Measurements from ENCODE around the gene MYMK.

DNA sequence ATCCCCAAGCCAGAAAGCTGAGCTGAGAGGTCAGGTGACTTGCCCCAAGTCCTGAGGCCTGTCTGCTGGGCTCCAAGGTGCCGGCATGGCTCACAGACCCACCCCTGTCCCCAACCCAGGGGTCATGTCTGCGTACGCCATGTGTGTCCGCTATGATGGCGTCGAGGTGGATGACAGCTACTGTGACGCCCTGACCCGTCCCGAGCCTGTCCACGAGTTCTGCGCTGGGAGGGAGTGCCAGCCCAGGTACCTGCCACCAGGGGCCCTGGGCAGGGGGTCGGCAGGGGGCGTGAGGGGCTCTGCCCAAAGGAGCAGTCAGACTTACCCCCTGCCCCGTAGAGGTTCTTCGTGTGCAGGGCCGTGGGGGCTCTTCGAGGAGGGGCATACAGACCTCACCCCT, 42.1 kb upstream of the MYMK start:
- TF ChIP-seq, protein P1, sequence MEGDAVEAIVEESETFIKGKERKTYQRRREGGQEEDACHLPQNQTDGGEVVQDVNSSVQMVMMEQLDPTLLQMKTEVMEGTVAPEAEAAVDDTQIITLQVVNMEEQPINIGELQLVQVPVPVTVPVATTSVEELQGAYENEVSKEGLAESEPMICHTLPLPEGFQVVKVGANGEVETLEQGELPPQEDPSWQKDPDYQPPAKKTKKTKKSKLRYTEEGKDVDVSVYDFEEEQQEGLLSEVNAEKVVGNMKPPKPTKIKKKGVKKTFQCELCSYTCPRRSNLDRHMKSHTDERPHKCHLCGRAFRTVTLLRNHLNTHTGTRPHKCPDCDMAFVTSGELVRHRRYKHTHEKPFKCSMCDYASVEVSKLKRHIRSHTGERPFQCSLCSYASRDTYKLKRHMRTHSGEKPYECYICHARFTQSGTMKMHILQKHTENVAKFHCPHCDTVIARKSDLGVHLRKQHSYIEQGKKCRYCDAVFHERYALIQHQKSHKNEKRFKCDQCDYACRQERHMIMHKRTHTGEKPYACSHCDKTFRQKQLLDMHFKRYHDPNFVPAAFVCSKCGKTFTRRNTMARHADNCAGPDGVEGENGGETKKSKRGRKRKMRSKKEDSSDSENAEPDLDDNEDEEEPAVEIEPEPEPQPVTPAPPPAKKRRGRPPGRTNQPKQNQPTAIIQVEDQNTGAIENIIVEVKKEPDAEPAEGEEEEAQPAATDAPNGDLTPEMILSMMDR (IDR thresholded peaks at IDR 0.05), result no peak
- TF ChIP-seq POLR2A (IDR thresholded peaks at IDR 0.05), result no peak
